SK-N-SH (cell line): ENCODE data around the gene MTUS2. TPM values are rescaled to one million over a fixed set of nuclear protein-coding genes. Genes with fewer than 3 reads are reported as not detected.

Source experiments
- CTCF ChIA-PET: fragments of 300-600, 350-600 bp; formaldehyde crosslinking; extraction: SDS; loops from one replicate; lab custom pipeline; 2021; lab: Yijun Ruan, JAX
- POLR2A ChIA-PET: fragments of 350-600 bp; sonication (Branson Sonifier 250); formaldehyde crosslinking; extraction: SDS; loops from one replicate; lab custom pipeline; 2020; ENCODE audit warnings: antibody characterized with exemption, inconsistent platforms; lab: Yijun Ruan, JAX
- DNase-seq: peaks from one replicate; pipeline ENCODE4 v3.0.0; 2012
- H2AFZ ChIP-seq: fragments of 200-600 bp; sonication (generic); 2 replicates; pipeline ENCODE4 v1.8.1; 2016; ENCODE audit warnings: antibody characterized with exemption, mild to moderate bottlenecking, low read depth
- H3F3A ChIP-seq: fragments of 200-600 bp; sonication (generic); replicated peaks from 2 replicates; pipeline ENCODE3; 2016; ENCODE audit warnings: antibody characterized with exemption, mild to moderate bottlenecking; ENCODE audit not compliant: insufficient read depth
- H3K27ac ChIP-seq, 2 experiments: fragments of 200-500 bp in 1 of 2; fragments of 200-600 bp in 1 of 2; sonication (Bioruptor generic) in 1 of 2; sonication (generic), shearing (Covaris generic) in 1 of 2; 2 replicates each; pipeline versions ENCODE4 v1.5.1 to v1.6.1; 2014 to 2016; ENCODE audit warnings: low read depth in 2 of 2, inconsistent platforms in 1 of 2, low read length in 1 of 2, mild to moderate bottlenecking in 1 of 2, mixed read lengths in 1 of 2
- H3K27me3 ChIP-seq: fragments of 200-600 bp; sonication (generic), shearing (Covaris generic); 2 replicates; pipeline ENCODE4 v1.6.1; 2016; ENCODE audit warnings: mixed run types; ENCODE audit not compliant: insufficient read depth
- H3K36me3 ChIP-seq, 2 experiments: fragments of 200-500 bp in 1 of 2; fragments of 200-600 bp in 1 of 2; sonication (Bioruptor generic) in 1 of 2; sonication (generic) in 1 of 2; replicated peaks in 1 of 2; 2 replicates each; pipeline versions ENCODE3 to v1.5.1; 2014 to 2016; ENCODE audit warnings: low read length in 1 of 2, mild to moderate bottlenecking in 1 of 2; ENCODE audit not compliant: insufficient read depth in 2 of 2, control insufficient read depth in 1 of 2
- H3K4me1 ChIP-seq, 2 experiments: fragments of 200-500 bp in 1 of 2; fragments of 200-600 bp in 1 of 2; sonication (Bioruptor generic) in 1 of 2; sonication (generic), shearing (Covaris generic) in 1 of 2; 2 replicates each; pipeline versions ENCODE4 v1.5.1 to v1.6.1; 2014 to 2016; ENCODE audit warnings: low read depth in 1 of 2, low read length in 1 of 2, mixed run types in 1 of 2; ENCODE audit not compliant: insufficient read depth in 2 of 2, control insufficient read depth in 1 of 2
- H3K4me2 ChIP-seq: fragments of 200-600 bp; sonication (generic), shearing (Covaris generic); 2 replicates; pipeline ENCODE4 v1.6.1; 2017; ENCODE audit warnings: mixed run types
- H3K4me3 ChIP-seq, 2 experiments: fragments of 200-500 bp in 1 of 2; fragments of 200-600 bp in 1 of 2; sonication (Bioruptor generic) in 1 of 2; sonication (generic), shearing (Covaris generic) in 1 of 2; 2 replicates each; pipeline versions ENCODE4 v1.5.1 to v1.8.1; 2014 to 2016; ENCODE audit warnings: low read depth in 2 of 2, inconsistent platforms in 1 of 2, low read length in 1 of 2, mild to moderate bottlenecking in 1 of 2, mixed read lengths in 1 of 2, moderate library complexity in 1 of 2
- H3K79me2 ChIP-seq: fragments of 200-600 bp; sonication (generic); 2 replicates; pipeline ENCODE4 v1.8.1; 2017; ENCODE audit warnings: mild to moderate bottlenecking; ENCODE audit not compliant: insufficient read depth
- H3K9ac ChIP-seq: fragments of 200-600 bp; sonication (generic); 2 replicates; pipeline ENCODE4 v1.6.1; 2017; ENCODE audit warnings: mixed run types
- H3K9me2 ChIP-seq: fragments of 200-600 bp; sonication (generic); 2 replicates; pipeline ENCODE4 v1.6.1; 2017; ENCODE audit warnings: mixed run types
- H3K9me3 ChIP-seq: fragments of 200-600 bp; sonication (generic); 2 replicates; pipeline ENCODE4 v1.6.1; 2017; ENCODE audit warnings: mixed run types, mild to moderate bottlenecking, moderate library complexity
- H4K20me1 ChIP-seq: fragments of 200-600 bp; sonication (generic); 2 replicates; pipeline ENCODE4 v1.6.1; 2017; ENCODE audit warnings: mild to moderate bottlenecking, mixed run types; ENCODE audit not compliant: insufficient read depth
- CTCF ChIP-seq: fragments of 200-600 bp; sonication (generic); IDR thresholded peaks from 2 replicates; pipeline ENCODE4 v1.6.1; 2017; ENCODE audit warnings: antibody characterized with exemption, mild to moderate bottlenecking, moderate library complexity
- EP300 ChIP-seq, 2 experiments: IDR thresholded peaks; 2 replicates each; pipeline versions ENCODE4 v1.4.0 to v1.6.1; 2012; ENCODE audit warnings: borderline replicate concordance in 1 of 2, low read depth in 1 of 2, low read length in 1 of 2
- EZH2phosphoT487 ChIP-seq: fragments of 200-600 bp; sonication (generic); IDR thresholded peaks from 2 replicates; pipeline ENCODE4 v1.6.1; 2017; ENCODE audit warnings: low read depth, mixed run types, mild to moderate bottlenecking, antibody characterized with exemption, moderate library complexity, borderline replicate concordance
- FOSL2 ChIP-seq: IDR thresholded peaks from 2 replicates; pipeline ENCODE4 v1.4.0; 2012; ENCODE audit warnings: low read depth, mild to moderate bottlenecking, moderate library complexity, borderline replicate concordance
- FOXJ3 ChIP-seq: sonication (generic); formaldehyde crosslinking; IDR thresholded peaks from 2 replicates; pipeline ENCODE4 v1.5.1; 2020; ENCODE audit warnings: mild to moderate bottlenecking, missing genetic modification reagents
- GABPA ChIP-seq: IDR thresholded peaks from 2 replicates; pipeline ENCODE4 v1.4.0; 2012; ENCODE audit warnings: low read depth, mild to moderate bottlenecking
- GATA2 ChIP-seq: sonication (generic); formaldehyde crosslinking; IDR thresholded peaks from 2 replicates; pipeline ENCODE4 v1.5.0; 2020; ENCODE audit warnings: mild to moderate bottlenecking, missing genetic modification reagents
- MAX ChIP-seq: IDR thresholded peaks from 2 replicates; pipeline ENCODE4 v1.4.0; 2012; ENCODE audit warnings: low read depth
- NFIC ChIP-seq: IDR thresholded peaks from 2 replicates; pipeline ENCODE4 v1.4.0; 2012; ENCODE audit warnings: borderline replicate concordance
- NRF1 ChIP-seq: IDR thresholded peaks from 2 replicates; pipeline ENCODE4 v1.6.1; 2012; ENCODE audit warnings: low read depth, mild to moderate bottlenecking, low read length
- RAD21 ChIP-seq: IDR thresholded peaks from 2 replicates; pipeline ENCODE4 v1.6.1; 2012; ENCODE audit warnings: mild to moderate bottlenecking, low read length
- RFX5 ChIP-seq: IDR thresholded peaks from 2 replicates; pipeline ENCODE4 v1.6.1; 2012; ENCODE audit warnings: mild to moderate bottlenecking, improper control_type of control experiment, low read length
- TAF1 ChIP-seq: IDR thresholded peaks from 2 replicates; pipeline ENCODE4 v1.6.1; 2012; ENCODE audit warnings: low read depth, mild to moderate bottlenecking, low read length, moderate library complexity, borderline replicate concordance
- TEAD4 ChIP-seq: IDR thresholded peaks from 2 replicates; pipeline ENCODE4 v1.4.0; 2012; ENCODE audit warnings: mild to moderate bottlenecking, borderline replicate concordance; ENCODE audit not compliant: insufficient read depth
- USF1 ChIP-seq: IDR thresholded peaks from 2 replicates; pipeline ENCODE4 v1.4.0; 2012; ENCODE audit warnings: low read depth, borderline replicate concordance
- USF2 ChIP-seq: fragments of 150-350 bp; IDR thresholded peaks from 2 replicates; pipeline ENCODE4 v1.6.1; 2017; ENCODE audit warnings: antibody characterized with exemption, low read length, low read depth, borderline replicate concordance
- YY1 ChIP-seq: IDR thresholded peaks from 2 replicates; pipeline ENCODE4 v1.4.0; 2012; ENCODE audit warnings: low read depth, mild to moderate bottlenecking
- ZBTB33 ChIP-seq: IDR thresholded peaks from 2 replicates; pipeline ENCODE4 v1.4.0; 2012; ENCODE audit warnings: low read depth, borderline replicate concordance
- WGBS: methylation state at CpG from one replicate; pipeline ENCODE4 v1.1.6; 2017; ENCODE audit warnings: low lambda C conversion rate; 5-methylcytosine and 5-hydroxymethylcytosine counted together
- polyA plus RNA-seq, 3 experiments: library from polyadenylated mRNA; depleted of rRNA; stranded (reverse); fragments of >200 nt; gene quantifications; 2 replicates each; pipeline ENCODE4 v1.2.3, GENCODE V29; 2012

Gene MTUS2
- polyA plus RNA-seq, 1 of the 3 experiments (the other 2 are of a cell fraction), result 1.7 TPM

- H3K4me1 ChIP-seq, result no peaks in the 10 kb centered on the region
- H3K36me3 ChIP-seq, result no peaks in the 10 kb centered on the region
- no peak overlapping the region for H3K4me2 ChIP-seq
- H3F3A ChIP-seq, result no peaks in the 10 kb centered on the region
- TF ChIP-seq MAX (no peak), FOSL2 (no peak), YY1 (no peak), TEAD4 (no peak), RFX5 (no peak), EZH2phosphoT487 (no peak), GATA2 (CRISPR knock-in tag) (no peak), NFIC (no peak), EP300 (IDR thresholded peaks at IDR 0.05; ENCODE audit: borderline replicate concordance in 1 of 2, low read depth in 1 of 2, low read length in 1 of 2) (no peak), GABPA (no peak), CTCF (no peak), RAD21 (no peak), FOXJ3 (CRISPR knock-in tag) (no peak), ZBTB33 (no peak), TAF1 (no peak), NRF1 (no peak), USF1 (no peak), USF2 (no peak)
- H4K20me1 ChIP-seq, result no peaks in the 10 kb centered on the region
- no peaks in the 10 kb centered on the region for H3K79me2 ChIP-seq
- DNase-seq, result no peak
- WGBS, result 0% methylated on average over 2 of the region's 2 CpGs
- H3K27ac ChIP-seq, result no peak overlapping the region
- ChIA-PET CTCF (interaction anchor here (0.9 kb wide), 1 partner anchor 21 kb away, joined by 3 read pairs; no protein-coding TSS in a partner anchor), POLR2A (no interaction called here)
- H3K9ac ChIP-seq, result no peak overlapping the region
- no peaks in the 10 kb centered on the region for H3K9me3 ChIP-seq
- H2AFZ ChIP-seq, result no peak overlapping the region
- H3K4me3 ChIP-seq, result no peak overlapping the region
- H3K27me3 ChIP-seq, result peaks cover 32% of the 10 kb centered on the region; the same call in 1 of the 2 replicates
- H3K9me2 ChIP-seq, result no peaks in the 10 kb centered on the region
These were observed 334.3 kb downstream of the MTUS2 start for GRCh38 chr13:29154390-29154789.
